IMR-90 (cell line): ENCODE measurements around the gene PAF1. TPM values are rescaled to one million over a fixed set of nuclear protein-coding genes. Genes with fewer than 3 reads are reported as not detected.

Source experiments
- ATAC-seq: fragments of 200-7000 bp; cut with Tn5 transposase; 2 replicates; pipeline ENCODE4 v1.9.1; 2020; ENCODE audit warnings: low read depth, mild to moderate bottlenecking, moderate library complexity
- BruUV-seq: library from RNA; stranded (reverse); fragments of 400-500 nt; replicated peaks from 2 replicates; lab custom pipeline; 2021; lab: Mats Ljungman, UMichigan
- CTCF ChIA-PET: fragments of 300-600 bp; formaldehyde crosslinking; extraction: SDS; loops from one replicate; lab custom pipeline; 2021; ENCODE audit warnings: antibody characterized with exemption; lab: Yijun Ruan, JAX
- POLR2A ChIA-PET: fragments of 300-600 bp; sonication (Branson Sonifier 250); formaldehyde crosslinking; loops from one replicate; lab custom pipeline; 2022; ENCODE audit warnings: antibody characterized with exemption; ENCODE audit not compliant: unreplicated experiment; lab: Charles Lee
- DNase-seq: peaks from one replicate; pipeline ENCODE4 v3.0.0; 2013
- H2AFZ ChIP-seq: replicated peaks from 2 replicates; pipeline ENCODE3; 2013; ENCODE audit warnings: low read length, mild to moderate bottlenecking; ENCODE audit not compliant: poor library complexity
- H2AK5ac ChIP-seq: 2 replicates; pipeline ENCODE4 v1.6.1; 2013; ENCODE audit warnings: low read depth, low read length, inconsistent platforms
- H2AK9ac ChIP-seq: replicated peaks from 2 replicates; pipeline ENCODE3; 2013; ENCODE audit warnings: mild to moderate bottlenecking, low read depth, low read length, moderate library complexity; ENCODE audit not compliant: poor library complexity
- H2BK120ac ChIP-seq: 2 replicates; pipeline ENCODE4 v1.6.1; 2013; ENCODE audit warnings: low read depth, low read length, inconsistent platforms
- H2BK15ac ChIP-seq: 3 replicates; pipeline ENCODE4 v1.6.1; 2013; ENCODE audit warnings: low read depth, low read length, inconsistent platforms
- H2BK20ac ChIP-seq: 2 replicates; pipeline ENCODE4 v1.6.1; 2013; ENCODE audit warnings: low read depth, mild to moderate bottlenecking, inconsistent platforms, low read length, moderate library complexity
- H2BK5ac ChIP-seq: 2 replicates; pipeline ENCODE4 v1.6.1; 2013; ENCODE audit warnings: mild to moderate bottlenecking, low read depth, low read length, inconsistent platforms; ENCODE audit not compliant: poor library complexity, severe bottlenecking
- H3K14ac ChIP-seq: replicated peaks from 2 replicates; pipeline ENCODE4 v1.6.1; 2013; ENCODE audit warnings: low read depth, low read length, inconsistent platforms
- H3K18ac ChIP-seq: 2 replicates; pipeline ENCODE4 v1.6.1; 2013; ENCODE audit warnings: low read depth, low read length, control low read depth
- H3K23ac ChIP-seq: 2 replicates; pipeline ENCODE4 v1.6.1; 2013; ENCODE audit warnings: low read depth, low read length, inconsistent platforms
- H3K27ac ChIP-seq: 2 replicates; pipeline ENCODE4 v1.5.1; 2013; ENCODE audit warnings: mild to moderate bottlenecking, control low read depth, low read length; ENCODE audit not compliant: insufficient read depth
- H3K27me3 ChIP-seq: 2 replicates; pipeline ENCODE4 v1.6.1; 2013; ENCODE audit warnings: low read length; ENCODE audit not compliant: control insufficient read depth, insufficient read depth
- H3K36me3 ChIP-seq: 2 replicates; pipeline ENCODE4 v1.6.1; 2013; ENCODE audit warnings: low read length, mixed read lengths; ENCODE audit not compliant: control insufficient read depth, insufficient read depth
- H3K4ac ChIP-seq: 2 replicates; pipeline ENCODE4 v1.6.1; 2013; ENCODE audit warnings: low read depth, low read length, inconsistent platforms
- H3K4me1 ChIP-seq: 2 replicates; pipeline ENCODE4 v1.6.1; 2013; ENCODE audit warnings: low read length, mixed read lengths; ENCODE audit not compliant: control insufficient read depth, insufficient read depth
- H3K4me2 ChIP-seq: 2 replicates; pipeline ENCODE4 v1.6.1; 2013; ENCODE audit warnings: low read depth, mild to moderate bottlenecking, control low read depth, low read length, moderate library complexity
- H3K4me3 ChIP-seq: 2 replicates; pipeline ENCODE4 v1.5.1; 2013; ENCODE audit warnings: low read depth, mild to moderate bottlenecking, control low read depth, low read length, moderate library complexity; ENCODE audit not compliant: insufficient read depth
- H3K56ac ChIP-seq: 2 replicates; pipeline ENCODE4 v1.6.1; 2013; ENCODE audit warnings: low read length, inconsistent platforms; ENCODE audit not compliant: insufficient read depth; ENCODE audit errors: extremely low read depth
- H3K79me1 ChIP-seq, 2 experiments: 2 replicates each; pipeline ENCODE4 v1.6.1; 2013; ENCODE audit warnings: low read length in 2 of 2, inconsistent platforms in 1 of 2, low read depth in 1 of 2
- H3K9ac ChIP-seq: 2 replicates; pipeline ENCODE4 v1.6.1; 2013; ENCODE audit warnings: low read depth, low read length, control low read depth
- H3K9me1 ChIP-seq: 2 replicates; pipeline ENCODE4 v1.6.1; 2013; ENCODE audit warnings: low read length, inconsistent platforms; ENCODE audit not compliant: insufficient read depth
- H3K9me3 ChIP-seq: 2 replicates; pipeline ENCODE4 v1.6.1; 2013; ENCODE audit warnings: low read length; ENCODE audit not compliant: control insufficient read depth, insufficient read depth
- H4K20me1 ChIP-seq: 2 replicates; pipeline ENCODE4 v1.6.1; 2013; ENCODE audit warnings: low read length, inconsistent platforms; ENCODE audit not compliant: insufficient read depth
- H4K5ac ChIP-seq: 2 replicates; pipeline ENCODE4 v1.6.1; 2013; ENCODE audit warnings: mild to moderate bottlenecking, low read depth, low read length, control low read depth
- H4K8ac ChIP-seq, 2 experiments: 2 replicates each; pipeline ENCODE4 v1.6.1; 2013; ENCODE audit warnings: low read depth in 2 of 2, low read length in 2 of 2, control low read depth in 1 of 2, inconsistent platforms in 1 of 2
- H4K91ac ChIP-seq: 2 replicates; pipeline ENCODE4 v1.6.1; 2013; ENCODE audit warnings: low read depth, low read length, inconsistent platforms; ENCODE audit not compliant: insufficient read depth
- BHLHE40 ChIP-seq: fragments of 150-350 bp; IDR thresholded peaks from 2 replicates; pipeline ENCODE4 v1.6.1; 2016; ENCODE audit warnings: mild to moderate bottlenecking, low read depth, low read length
- CEBPB ChIP-seq: IDR thresholded peaks from 2 replicates; pipeline ENCODE4 v1.6.1; 2012; ENCODE audit warnings: low read depth, low read length, improper control_type of control experiment
- CHD1 ChIP-seq: IDR thresholded peaks from 2 replicates; pipeline ENCODE4 v1.6.1; 2012; ENCODE audit warnings: low read depth, low read length, improper control_type of control experiment
- CTCF ChIP-seq: conservative IDR thresholded peaks from 2 replicates; pipeline ENCODE4 v1.5.1; 2012; ENCODE audit warnings: mild to moderate bottlenecking, low read depth, low read length, improper control_type of control experiment
- ELK1 ChIP-seq: fragments of 150-350 bp; IDR thresholded peaks from 2 replicates; pipeline ENCODE4 v1.6.1; 2016; ENCODE audit warnings: low read depth, mild to moderate bottlenecking, low read length, moderate library complexity, borderline replicate concordance
- MAFK ChIP-seq: IDR thresholded peaks from 2 replicates; pipeline ENCODE4 v1.6.1; 2012; ENCODE audit warnings: low read depth, low read length, improper control_type of control experiment
- MAZ ChIP-seq: IDR thresholded peaks from 2 replicates; pipeline ENCODE4 v1.6.1; 2012; ENCODE audit warnings: low read depth, mild to moderate bottlenecking, low read length, improper control_type of control experiment, moderate library complexity, borderline replicate concordance
- MXI1 ChIP-seq: IDR thresholded peaks from 2 replicates; pipeline ENCODE4 v1.6.1; 2012; ENCODE audit warnings: low read depth, mild to moderate bottlenecking, low read length, moderate library complexity, borderline replicate concordance
- POLR2A ChIP-seq: IDR thresholded peaks from 2 replicates; pipeline ENCODE4 v1.6.1; 2012; ENCODE audit warnings: mild to moderate bottlenecking, low read depth, low read length
- RCOR1 ChIP-seq: IDR thresholded peaks from 2 replicates; pipeline ENCODE4 v1.6.1; 2012; ENCODE audit warnings: mild to moderate bottlenecking, low read length, improper control_type of control experiment; ENCODE audit not compliant: insufficient replicate concordance
- RFX5 ChIP-seq: IDR thresholded peaks from 2 replicates; pipeline ENCODE4 v1.8.0; 2012; ENCODE audit warnings: low read depth, mild to moderate bottlenecking, low read length, moderate library complexity
- WGBS, 2 experiments: methylation state at CpG; one replicate each; pipeline versions ENCODE4 v1.1.5 to v1.1.7; 2013; ENCODE audit warnings: missing lambda C conversion rate in 2 of 2; ENCODE audit not compliant: insufficient read length in 1 of 2; ENCODE audit errors: extremely low coverage in 2 of 2; 5-methylcytosine and 5-hydroxymethylcytosine counted together
- dilution Hi-C: fragments of 300-500 bp; cut with HindIII; formaldehyde crosslinking; loops from one replicate; pipeline ENCODE4 v1.14.3; 2018; ENCODE audit warnings: low sequenced_read_pairs; ENCODE audit not compliant: unreplicated experiment
- in situ Hi-C: fragments of 300-500 bp; cut with MboI; formaldehyde crosslinking; loops from 3 replicates; pipeline ENCODE4 v1.14.3; 2019; ENCODE audit warnings: low sequenced_read_pairs, inconsistent platforms, mixed read lengths
- intact Hi-C: fragments of 100-400 bp; cut with micrococcal nuclease; formaldehyde crosslinking; loops from 2 replicates; pipeline ENCODE4 v1.10.0; 2022
- polyA plus RNA-seq, 3 experiments: library from polyadenylated mRNA; depleted of rRNA; stranded (reverse); fragments of >200 nt; gene quantifications; 2 replicates each; pipeline ENCODE4 v1.2.3, GENCODE V29; 2012; ENCODE audit warnings: low replicate concordance in 1 of 3
- total RNA-seq: library from RNA; depleted of rRNA; stranded (reverse); fragments of >200 nt; gene quantifications from 2 replicates; pipeline ENCODE4 v1.2.3, GENCODE V29; 2012
- TF ChIP-seq, protein P1 (sequence below): fragments of 150-350 bp; IDR thresholded peaks from 2 replicates; pipeline ENCODE4 v1.6.1; 2017; ENCODE audit warnings: mild to moderate bottlenecking, antibody characterized with exemption, low read length, low read depth

PAF1 gene
- total and polyA plus RNA-seq, 2 of the 4 experiments (the other 2 are of a cell fraction) = 45.7 to 54.3 TPM

DNA sequence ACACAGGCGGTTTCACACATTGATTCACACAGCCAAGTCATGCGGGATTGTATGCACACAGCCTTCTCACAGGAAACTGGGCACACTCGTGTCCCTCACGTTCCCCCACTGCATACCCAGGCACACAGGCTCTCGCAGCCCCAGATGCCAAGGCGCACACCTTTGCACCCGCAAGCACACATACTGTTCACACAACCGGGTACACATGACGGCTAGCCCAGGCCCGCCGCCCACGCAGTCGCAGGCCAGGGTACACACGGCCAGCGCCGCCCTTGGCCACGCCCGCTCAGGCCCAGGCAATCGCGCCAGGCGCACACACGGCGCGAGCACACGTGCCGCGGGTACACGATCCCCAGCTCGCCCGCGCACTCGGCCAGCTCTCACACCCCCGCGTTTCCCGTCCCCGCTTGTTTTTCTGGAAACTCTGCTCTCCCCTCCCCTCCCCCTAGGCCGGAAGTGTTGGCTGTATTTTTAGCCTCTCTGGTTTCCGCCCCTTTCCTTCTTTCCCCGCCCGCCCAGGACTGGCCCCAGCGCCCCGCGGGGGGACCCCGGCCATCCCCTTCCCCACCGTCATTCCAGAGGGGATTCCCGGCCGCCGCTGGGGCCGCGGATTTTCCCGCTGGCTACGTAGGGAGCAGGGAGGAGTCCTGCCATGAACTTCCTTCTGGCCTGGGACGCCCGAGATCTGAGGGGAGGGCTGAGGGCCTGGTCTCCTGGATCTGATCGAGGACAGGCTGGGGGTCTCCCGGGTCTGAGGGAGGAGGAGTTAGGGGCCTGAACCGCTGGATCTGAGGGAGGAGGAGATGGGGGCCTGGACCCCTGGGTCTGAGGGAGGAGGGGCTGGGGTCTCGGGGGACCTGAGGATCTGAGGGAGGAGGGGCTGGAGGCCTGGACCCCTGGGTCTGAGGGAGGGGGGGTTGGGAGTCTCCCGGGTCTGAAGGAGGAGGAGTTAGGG, 11.7 kb upstream of the PAF1 start:
- dilution Hi-C loops (no loop called here), intact Hi-C loops (loop anchor here (1.0 to 2.0 kb wide), 2 partner anchors 10 to 130 kb away; partner anchors contain the start of genes EID2B and PLEKHG2), in situ Hi-C loops (no loop called here)
- Histone ChIP-seq H4K8ac (peak overlapping the region; percentile 86 to 90), H3K9ac (peak overlapping the region; percentile 74), H2AK9ac (peak overlapping the region; percentile 100), H2AK5ac (peak overlapping the region; percentile 99), H3K27me3 (no peaks in the 10 kb centered on the region), H3K4me2 (peak overlapping the region; percentile 87), H2BK20ac (peak overlapping the region; percentile 91), H2BK5ac (peak overlapping the region; percentile 94), H3K56ac (peak overlapping the region; percentile 84), H3K9me3 (no peaks in the 10 kb centered on the region), H3K14ac (peak overlapping the region; percentile 95), H4K20me1 (peaks cover 23% of the 10 kb centered on the region), H3K9me1 (peaks cover 11% of the 10 kb centered on the region), H3K36me3 (peaks cover 1% of the 10 kb centered on the region; the same call in 1 of the 2 replicates), H4K5ac (peak overlapping the region; percentile 95), H2BK15ac (peak overlapping the region; percentile 90; the same call in 2 of the 3 replicates), H3K27ac (peak overlapping the region; percentile 95), H3K23ac (peak overlapping the region; percentile 94), H3K18ac (peak overlapping the region; percentile 96), H2AFZ (peak overlapping the region; percentile 83), H4K91ac (peak overlapping the region; percentile 99), H3K79me1 (peaks cover 0 to 51% of the 10 kb centered on the region in 2 experiments; a peak in 2 of 4 replicates), H3K4ac (peak overlapping the region; percentile 99), H3K4me1 (peaks cover 29% of the 10 kb centered on the region), H3K4me3 (peak overlapping the region; percentile 29), H2BK120ac (peak overlapping the region; percentile 98)
- peak; percentile 15 for ATAC-seq
- ChIA-PET CTCF (interaction anchor here (0.9 kb wide), 1 partner anchor 9 kb away, joined by 3 read pairs; no protein-coding TSS in a partner anchor), POLR2A (no interaction called here)
- 3% methylated on average over 36 of the region's 59 CpGs; no CpG with 5 or more reads in 1 of the 2 experiments for WGBS, 2 experiments
- peak; percentile 93 for DNase-seq
- no TSS peak for BruUV-seq
- TF ChIP-seq CEBPB = no peak
- no peak for TF ChIP-seq ELK1
- TF ChIP-seq, protein P1, sequence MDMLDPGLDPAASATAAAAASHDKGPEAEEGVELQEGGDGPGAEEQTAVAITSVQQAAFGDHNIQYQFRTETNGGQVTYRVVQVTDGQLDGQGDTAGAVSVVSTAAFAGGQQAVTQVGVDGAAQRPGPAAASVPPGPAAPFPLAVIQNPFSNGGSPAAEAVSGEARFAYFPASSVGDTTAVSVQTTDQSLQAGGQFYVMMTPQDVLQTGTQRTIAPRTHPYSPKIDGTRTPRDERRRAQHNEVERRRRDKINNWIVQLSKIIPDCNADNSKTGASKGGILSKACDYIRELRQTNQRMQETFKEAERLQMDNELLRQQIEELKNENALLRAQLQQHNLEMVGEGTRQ = peak; percentile 86
- 0 out of 2 replicates have a peak, but pooled peaks have one; percentile 34 for TF ChIP-seq CHD1
- TF ChIP-seq CTCF = no peak
- peak; percentile 29 for TF ChIP-seq POLR2A
- peak; percentile 99 for TF ChIP-seq BHLHE40
- TF ChIP-seq RCOR1 = no peak
- no peak for TF ChIP-seq MAFK
- TF ChIP-seq MXI1 = peak; percentile 86
- TF ChIP-seq RFX5 = no peak
- TF ChIP-seq MAZ = peak; percentile 65; the same call in 1 of the 2 replicates
